ENCODE results near the gene IGLL5. TPM values are rescaled to one million over a fixed set of nuclear protein-coding genes. Genes with fewer than 3 reads are reported as not detected.
"Not testable (repeated sequence)": the region's sequence is repeated elsewhere in the genome, so short reads cannot be mapped to it uniquely, and the experiment has no call there.

The IGLL5 gene
- total RNA-seq, 2 experiments from 2014 or later, result not detected

- H3K36me3 Mint-ChIP-seq (ENCODE audit: low read depth); H3K4me1 Mint-ChIP-seq (ENCODE audit: low read depth); CTCF ChIA-PET; H3K4me3 Mint-ChIP-seq; intact Hi-C loops (cut with micrococcal nuclease); H3K27ac Mint-ChIP-seq; H3K9me3 Mint-ChIP-seq; DNase-seq; H3K27me3 Mint-ChIP-seq (ENCODE audit: low read depth): not testable (repeated sequence)
Measured at GRCh38 chr22:22899342-22900080, 11.9 kb downstream of the IGLL5 start.

- CTCF ChIA-PET; DNase-seq; H3K4me3 Mint-ChIP-seq; H3K36me3 Mint-ChIP-seq (ENCODE audit: low read depth); H3K9me3 Mint-ChIP-seq; H3K4me1 Mint-ChIP-seq (ENCODE audit: low read depth); H3K27ac Mint-ChIP-seq; H3K27me3 Mint-ChIP-seq (ENCODE audit: low read depth); intact Hi-C loops (cut with micrococcal nuclease): not testable (repeated sequence)
Measured at GRCh38 chr22:22900527-22901205, 13.1 kb downstream of the IGLL5 start.

- intact Hi-C loops (cut with micrococcal nuclease), result no loop called here
- Mint-ChIP-seq H3K27ac (no peak overlapping the region), H3K27me3 (ENCODE audit: low read depth) (no peaks in the 10 kb centered on the region), H3K4me3 (no peak overlapping the region), H3K36me3 (ENCODE audit: low read depth) (no peaks in the 10 kb centered on the region), H3K4me1 (ENCODE audit: low read depth) (no peaks in the 10 kb centered on the region), H3K9me3 (no peaks in the 10 kb centered on the region)
- CTCF ChIA-PET, result no interaction called here
- no peak for DNase-seq
Measured at GRCh38 chr22:22901578-22902218, 14.1 kb downstream of the IGLL5 start.

GRCh38 chr22:22902247-22903001 is 14.8 kb downstream of the IGLL5 start:
- intact Hi-C loops (cut with micrococcal nuclease), result no loop called here
- CTCF ChIA-PET, result interaction anchor here (1.4 kb wide), 1 partner anchor 21 kb away, joined by 3 read pairs; no protein-coding TSS in a partner anchor
- Mint-ChIP-seq H3K4me3 (no peak overlapping the region), H3K27ac (no peak overlapping the region), H3K9me3 (no peaks in the 10 kb centered on the region), H3K4me1 (ENCODE audit: low read depth) (no peaks in the 10 kb centered on the region), H3K36me3 (ENCODE audit: low read depth) (no peaks in the 10 kb centered on the region), H3K27me3 (ENCODE audit: low read depth) (no peaks in the 10 kb centered on the region)
- DNase-seq, result no peak

- CTCF ChIA-PET, result interaction anchor here (1.2 to 1.4 kb wide), 2 partner anchors 22 to 150 kb away, joined by 3 read pairs; no protein-coding TSS in a partner anchor
- no peaks in the 10 kb centered on the region for H3K9me3 Mint-ChIP-seq
- no peak overlapping the region for H3K27ac Mint-ChIP-seq
- H3K4me1 Mint-ChIP-seq (ENCODE audit: low read depth), result no peaks in the 10 kb centered on the region
- no peak for DNase-seq
- no peaks in the 10 kb centered on the region for H3K36me3 Mint-ChIP-seq (ENCODE audit: low read depth)
- intact Hi-C loops (cut with micrococcal nuclease), result no loop called here
- H3K4me3 Mint-ChIP-seq, result no peak overlapping the region
- H3K27me3 Mint-ChIP-seq (ENCODE audit: low read depth), result no peaks in the 10 kb centered on the region
Measured at GRCh38 chr22:22903355-22903777, 15.8 kb downstream of the IGLL5 start.

GRCh38 chr22:22903781-22904192 is 16.2 kb downstream of the IGLL5 start:
- H3K36me3 Mint-ChIP-seq (ENCODE audit: low read depth); H3K9me3 Mint-ChIP-seq; H3K27ac Mint-ChIP-seq; H3K27me3 Mint-ChIP-seq (ENCODE audit: low read depth); H3K4me3 Mint-ChIP-seq; intact Hi-C loops (cut with micrococcal nuclease); H3K4me1 Mint-ChIP-seq (ENCODE audit: low read depth); DNase-seq: not testable (repeated sequence)
- CTCF ChIA-PET, result interaction anchor here (1.2 kb wide), 1 partner anchor 150 kb away, joined by 3 read pairs; no protein-coding TSS in a partner anchor

- H3K4me1 Mint-ChIP-seq (ENCODE audit: low read depth); H3K9me3 Mint-ChIP-seq; DNase-seq; H3K27me3 Mint-ChIP-seq (ENCODE audit: low read depth); H3K27ac Mint-ChIP-seq; H3K36me3 Mint-ChIP-seq (ENCODE audit: low read depth); CTCF ChIA-PET; H3K4me3 Mint-ChIP-seq; intact Hi-C loops (cut with micrococcal nuclease): not testable (repeated sequence)
Measured at GRCh38 chr22:22904736-22905135, 17.1 kb downstream of the IGLL5 start.

GRCh38 chr22:22906391-22906790 is 18.8 kb downstream of the IGLL5 start:
- DNase-seq; H3K9me3 Mint-ChIP-seq; H3K4me3 Mint-ChIP-seq; H3K27me3 Mint-ChIP-seq (ENCODE audit: low read depth); CTCF ChIA-PET; H3K4me1 Mint-ChIP-seq (ENCODE audit: low read depth); intact Hi-C loops (cut with micrococcal nuclease); H3K27ac Mint-ChIP-seq; H3K36me3 Mint-ChIP-seq (ENCODE audit: low read depth): not testable (repeated sequence)

- Mint-ChIP-seq H3K27ac (no peak overlapping the region), H3K36me3 (ENCODE audit: low read depth) (no peaks in the 10 kb centered on the region), H3K27me3 (ENCODE audit: low read depth) (no peaks in the 10 kb centered on the region), H3K9me3 (no peaks in the 10 kb centered on the region), H3K4me3 (no peak overlapping the region), H3K4me1 (ENCODE audit: low read depth) (no peaks in the 10 kb centered on the region)
- intact Hi-C loops (cut with micrococcal nuclease), result no loop called here
- CTCF ChIA-PET, result no interaction called here
- DNase-seq, result no peak
Measured at GRCh38 chr22:22906907-22907550, 19.4 kb downstream of the IGLL5 start.

- H3K27ac Mint-ChIP-seq, result no peak overlapping the region
- DNase-seq, result no peak
- no peaks in the 10 kb centered on the region for H3K36me3 Mint-ChIP-seq (ENCODE audit: low read depth)
- H3K4me3 Mint-ChIP-seq, result no peak overlapping the region
- no peaks in the 10 kb centered on the region for H3K27me3 Mint-ChIP-seq (ENCODE audit: low read depth)
- no peaks in the 10 kb centered on the region for H3K9me3 Mint-ChIP-seq
- CTCF ChIA-PET, result no interaction called here
- H3K4me1 Mint-ChIP-seq (ENCODE audit: low read depth), result no peaks in the 10 kb centered on the region
- intact Hi-C loops (cut with micrococcal nuclease), result no loop called here
Measured at GRCh38 chr22:22907551-22908494, 20.2 kb downstream of the IGLL5 start.

GRCh38 chr22:22908495-22908861 is 20.9 kb downstream of the IGLL5 start:
- H3K27me3 Mint-ChIP-seq (ENCODE audit: low read depth), result no peaks in the 10 kb centered on the region
- CTCF ChIA-PET, result no interaction called here
- intact Hi-C loops (cut with micrococcal nuclease), result no loop called here

More at GRCh38 chr22:22908495-22908861, 20.9 kb downstream of the IGLL5 start:
- no peak overlapping the region for H3K4me3 Mint-ChIP-seq
- no peak for DNase-seq
- no peaks in the 10 kb centered on the region for H3K36me3 Mint-ChIP-seq (ENCODE audit: low read depth)
- no peak overlapping the region for H3K27ac Mint-ChIP-seq
- no peaks in the 10 kb centered on the region for H3K9me3 Mint-ChIP-seq
- no peaks in the 10 kb centered on the region for H3K4me1 Mint-ChIP-seq (ENCODE audit: low read depth)

Measured in activated naive CD4-positive, alpha-beta T cell treated with anti-CD3 and anti-CD28 coated beads for 36 hours (primary cell).